COLO829 (cell line): ENCODE results near the gene CSNK1G3.

ENCODE experiments used
- DNase-seq: peaks from one replicate; pipeline ENCODE4 v3.0.0; 2012; ENCODE audit warnings: low spot score

The CSNK1G3 gene

DNA sequence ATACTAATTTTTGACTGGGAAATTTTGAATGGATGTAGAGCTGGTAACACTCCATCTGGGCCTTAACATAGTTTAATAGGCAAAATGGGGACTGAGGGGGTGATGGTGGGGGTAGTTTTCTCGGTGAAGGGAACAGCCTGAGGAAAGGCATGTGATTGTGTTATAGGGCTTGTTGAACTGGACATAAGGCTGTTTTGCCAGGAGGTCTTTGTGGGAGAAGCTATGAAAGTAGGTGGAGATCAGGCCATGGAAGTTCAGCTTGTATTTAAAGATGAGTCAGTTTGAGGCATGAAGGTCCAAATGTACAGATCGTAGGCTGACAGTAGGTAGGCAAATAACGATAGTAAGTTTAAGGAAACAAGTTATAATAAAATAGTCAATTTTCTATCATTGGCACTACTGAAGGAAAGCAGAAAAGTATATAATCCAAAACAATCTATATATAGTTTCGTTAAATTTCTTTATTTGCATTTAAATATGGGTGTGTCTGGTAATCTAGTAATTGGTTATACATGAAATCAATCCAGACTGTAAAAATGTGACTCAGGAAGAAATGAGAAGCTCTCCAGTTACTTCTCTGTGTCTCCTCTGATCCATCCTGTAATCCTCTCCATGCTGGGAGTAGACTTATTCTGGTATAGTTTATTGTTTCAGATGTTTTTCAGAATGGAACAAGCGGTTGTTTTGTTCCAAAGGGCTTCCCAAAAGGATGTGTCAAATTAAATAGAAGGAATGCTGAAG lies 2.8 kb downstream of the CSNK1G3 start:
- DNase-seq: peak; percentile 19

GRCh38 chr5:123515904-123516303 lies 3.9 kb downstream of the CSNK1G3 start:
- DNase-seq: no peak

DNA sequence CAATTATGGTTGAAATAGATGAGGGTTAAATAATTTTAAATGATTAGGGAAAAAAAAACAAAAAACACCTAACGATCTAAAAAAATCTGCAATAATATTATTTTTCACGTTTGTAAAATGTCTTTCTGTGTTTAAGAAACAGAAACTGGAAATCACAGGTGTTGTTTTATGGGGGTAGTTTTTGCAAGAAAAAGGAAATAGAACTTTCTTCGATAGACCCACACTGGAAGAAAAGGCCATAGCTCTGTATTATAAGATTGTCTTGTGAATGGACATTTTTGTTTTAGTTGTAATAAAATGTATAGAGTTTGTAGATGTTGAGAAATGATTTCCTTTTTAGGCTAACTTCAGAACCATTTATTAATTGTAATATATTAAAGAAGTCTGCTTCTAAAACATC lies 5.5 kb downstream of the CSNK1G3 start:
- no peak for DNase-seq

- DNase-seq: no peak
Measured at GRCh38 chr5:123518111-123518510, 6.1 kb downstream of the CSNK1G3 start.

DNA sequence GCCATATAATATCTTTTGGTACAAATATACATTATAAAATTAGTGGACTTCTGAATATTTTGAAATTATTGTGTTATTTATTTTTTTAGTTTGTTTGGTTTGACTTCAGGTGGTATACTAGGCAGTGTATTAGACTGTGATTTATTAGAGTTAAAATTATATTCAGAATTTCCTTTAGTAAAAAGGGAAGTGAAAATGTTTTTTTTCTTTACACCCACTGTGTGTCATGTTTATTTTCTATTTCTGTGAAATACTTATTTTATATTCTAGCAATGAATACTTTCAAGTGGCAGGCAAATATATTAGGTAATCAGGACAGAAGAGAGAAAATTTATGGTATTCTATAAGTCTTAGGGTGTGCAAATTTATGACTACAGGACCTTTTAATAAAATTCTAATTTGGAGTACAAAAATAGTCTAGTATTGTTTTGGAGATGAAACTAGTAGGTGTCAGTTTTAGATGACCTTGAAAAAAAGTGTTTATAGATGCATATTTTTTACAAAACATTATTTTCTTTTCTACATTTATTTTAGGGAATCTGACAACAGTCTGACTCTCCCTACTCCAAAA lies 8.8 kb downstream of the CSNK1G3 start:
- DNase-seq: no peak

DNA sequence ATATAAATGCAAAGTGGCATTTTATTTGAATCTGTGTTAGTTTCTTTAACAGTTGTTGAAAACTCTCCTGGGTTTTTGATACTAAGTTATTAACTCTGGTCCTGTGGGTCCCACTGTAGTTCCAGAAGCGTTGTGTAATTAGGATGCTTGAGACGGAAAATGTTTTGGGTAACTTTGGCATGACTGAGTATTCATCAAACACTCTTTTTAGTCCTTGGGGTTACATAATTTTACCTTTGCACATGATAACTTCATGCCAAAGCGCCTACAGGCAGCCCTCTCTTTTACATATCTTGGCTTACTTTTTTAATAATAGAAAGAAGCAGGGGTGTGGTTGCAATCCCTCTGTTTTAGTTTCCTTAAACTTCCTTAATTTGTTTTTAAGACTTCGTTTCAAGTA lies 12.2 kb downstream of the CSNK1G3 start:
- DNase-seq: no peak

GRCh38 chr5:123527190-123527589 lies 15.2 kb downstream of the CSNK1G3 start:
- DNase-seq: no peak

- DNase-seq: no peak
Measured at GRCh38 chr5:123528065-123528464, 16.1 kb downstream of the CSNK1G3 start.

- no peak for DNase-seq
Measured at GRCh38 chr5:123528878-123529277, 16.9 kb downstream of the CSNK1G3 start.

GRCh38 chr5:123530728-123531127 lies 18.8 kb downstream of the CSNK1G3 start:
- DNase-seq: no peak

- DNase-seq: no peak
Measured at GRCh38 chr5:123535648-123536047, 23.7 kb downstream of the CSNK1G3 start.

DNA sequence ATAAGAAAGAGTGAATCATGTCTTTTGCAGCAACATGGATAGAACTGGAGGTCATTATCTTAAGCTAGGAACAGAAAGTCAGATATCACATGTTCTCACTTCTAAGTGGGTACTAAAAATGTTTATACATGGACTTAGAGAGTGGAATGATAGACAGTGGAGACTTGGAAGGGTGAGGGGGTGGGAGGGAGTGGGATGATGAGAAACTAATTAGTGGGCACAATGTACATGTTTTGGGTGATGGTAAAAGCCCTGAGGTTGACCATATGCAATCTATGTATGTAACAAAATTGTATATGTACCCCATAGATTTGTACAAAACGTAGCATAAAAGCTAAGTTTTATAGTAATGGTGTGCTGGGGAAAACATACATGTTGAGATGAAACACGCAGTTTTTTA lies 25.3 kb downstream of the CSNK1G3 start:
- DNase-seq: no peak

DNA sequence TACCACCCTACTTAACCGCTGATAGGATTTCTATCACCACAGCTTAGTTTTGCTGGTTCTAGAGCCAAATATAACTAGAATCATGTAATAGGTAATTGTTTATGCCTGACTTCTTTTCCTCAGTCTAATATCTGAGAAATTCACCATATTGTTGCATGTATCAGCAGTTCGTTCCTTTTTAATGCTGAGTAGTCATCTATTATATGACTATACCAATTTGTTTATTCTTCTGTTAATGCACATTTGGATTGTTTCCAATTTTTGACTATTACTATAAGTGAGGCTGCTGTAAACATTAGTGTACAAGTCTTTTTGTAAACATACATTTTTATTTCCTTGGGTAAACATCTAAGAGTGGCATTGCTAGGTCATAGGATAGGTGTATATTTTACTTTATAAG lies 25.9 kb downstream of the CSNK1G3 start:
- DNase-seq: no peak

- DNase-seq: no peak
Measured at GRCh38 chr5:123538670-123539459, 26.9 kb downstream of the CSNK1G3 start.

DNA sequence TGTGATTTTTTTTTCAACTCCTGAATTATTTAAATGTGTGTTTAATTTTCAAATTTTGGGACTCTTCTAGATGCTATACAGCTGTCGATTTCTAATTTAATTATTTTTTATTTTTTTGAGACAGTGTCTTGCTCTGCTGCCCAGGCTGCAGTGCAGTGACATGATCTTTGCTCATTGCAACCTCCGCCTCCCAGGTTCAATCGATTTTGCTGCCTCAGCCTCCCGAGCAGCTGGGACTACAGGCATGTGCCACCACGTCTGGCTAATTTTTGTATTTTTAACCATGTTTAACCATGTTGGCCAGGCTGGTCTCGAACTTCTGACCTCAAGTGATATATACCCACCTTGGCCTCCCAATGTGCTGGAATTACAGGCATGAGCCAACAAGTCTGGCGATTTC lies 28.6 kb downstream of the CSNK1G3 start:
- DNase-seq: no peak

DNA sequence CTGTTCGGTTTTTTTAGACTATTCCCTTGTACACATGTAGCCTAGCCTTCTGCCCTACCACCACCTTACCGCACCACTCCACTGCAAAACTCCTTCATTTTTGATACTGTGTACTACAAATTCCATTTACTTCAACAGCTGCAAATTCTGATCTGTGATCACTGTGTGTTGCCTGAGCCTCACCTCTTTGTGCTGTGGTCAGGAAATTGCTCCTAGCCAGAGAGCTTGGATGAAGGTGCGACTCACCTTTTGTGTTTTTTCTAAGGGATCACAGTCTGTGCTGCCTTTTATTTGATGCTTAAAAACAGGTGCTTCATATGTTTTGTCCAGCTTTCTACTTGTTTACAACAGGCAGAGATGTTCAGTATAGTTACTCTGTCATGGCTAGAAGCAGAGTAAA lies 31.5 kb downstream of the CSNK1G3 start:
- no peak for DNase-seq

GRCh38 chr5:123545506-123545905 lies 33.5 kb downstream of the CSNK1G3 start:
- DNase-seq: peak; percentile 0

- no peak for DNase-seq
Measured at GRCh38 chr5:123546657-123547056, 34.7 kb downstream of the CSNK1G3 start.

GRCh38 chr5:123549256-123549904 lies 37.4 kb downstream of the CSNK1G3 start:
- DNase-seq: no peak

GRCh38 chr5:123554601-123555000 lies 42.6 kb downstream of the CSNK1G3 start:
- DNase-seq: no peak

- no peak for DNase-seq
Measured at GRCh38 chr5:123557907-123558306, 45.9 kb downstream of the CSNK1G3 start.

- DNase-seq: no peak
Measured at GRCh38 chr5:123558762-123559433, 46.9 kb downstream of the CSNK1G3 start.
